ENCODE results near the gene MRPS34.

MRPS34 gene

DNA sequence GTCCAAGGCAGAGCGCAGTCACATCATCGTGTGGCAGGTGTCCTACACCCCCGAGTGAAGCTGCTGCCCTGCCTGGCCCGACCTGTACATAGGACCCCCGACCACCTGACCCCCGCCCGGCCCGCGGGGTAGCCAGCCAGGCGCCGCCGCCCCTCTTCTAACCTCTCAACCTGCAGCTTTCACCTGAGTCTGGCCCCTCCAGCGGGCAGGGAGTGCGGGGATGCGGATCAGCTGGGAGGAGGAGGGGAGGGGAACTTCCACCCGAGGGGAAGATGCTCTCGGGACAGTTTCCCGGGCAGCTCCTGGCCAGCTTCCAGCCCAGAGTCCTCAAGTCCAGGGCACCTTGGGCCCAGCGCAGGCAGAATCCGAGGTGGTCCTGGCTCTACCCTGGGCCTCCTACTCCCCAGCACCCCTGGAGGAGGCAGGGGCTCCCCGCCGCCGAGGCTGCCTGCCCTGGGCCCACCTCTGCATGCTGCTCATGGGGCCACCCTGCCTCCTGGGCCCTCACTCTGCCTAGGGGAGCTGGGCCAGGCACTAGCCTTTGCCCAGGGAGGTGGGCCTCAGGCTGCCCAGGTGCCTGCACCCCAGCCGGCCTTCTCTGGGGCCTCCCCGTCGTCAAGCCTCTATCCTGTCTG, 4.0 kb downstream of the MRPS34 start:
- no peak for DNase-seq

DNA sequence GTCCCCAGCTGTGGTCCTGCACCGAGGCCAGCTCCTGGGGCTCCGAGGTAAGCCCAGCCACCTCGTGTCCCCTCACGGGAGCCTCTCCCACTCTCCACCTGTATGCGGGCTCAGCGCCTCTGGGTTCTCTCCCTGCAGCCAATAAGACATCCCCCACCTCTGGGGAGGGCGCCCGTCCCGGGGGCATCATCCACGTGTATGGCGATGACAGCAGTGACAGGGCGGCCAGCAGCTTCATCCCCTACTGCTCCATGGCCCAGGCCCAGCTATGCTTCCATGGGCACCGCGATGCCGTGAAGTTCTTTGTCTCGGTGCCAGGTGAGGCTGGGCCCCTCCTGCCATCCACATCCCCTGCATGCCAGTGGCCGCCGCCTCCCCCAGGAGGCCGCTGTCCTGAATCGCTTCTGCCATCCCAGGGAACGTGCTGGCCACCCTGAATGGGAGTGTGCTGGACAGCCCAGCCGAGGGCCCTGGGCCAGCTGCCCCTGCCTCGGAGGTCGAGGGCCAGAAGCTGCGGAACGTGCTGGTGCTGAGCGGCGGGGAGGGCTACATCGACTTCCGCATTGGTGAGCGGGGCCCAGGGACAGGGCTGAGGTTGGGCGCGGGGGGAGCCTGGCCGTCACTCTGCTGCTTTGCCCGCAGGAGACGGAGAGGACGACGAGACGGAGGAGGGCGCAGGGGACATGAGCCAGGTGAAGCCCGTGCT, 4.7 kb downstream of the MRPS34 start:
- DNase-seq: no peak

DNA sequence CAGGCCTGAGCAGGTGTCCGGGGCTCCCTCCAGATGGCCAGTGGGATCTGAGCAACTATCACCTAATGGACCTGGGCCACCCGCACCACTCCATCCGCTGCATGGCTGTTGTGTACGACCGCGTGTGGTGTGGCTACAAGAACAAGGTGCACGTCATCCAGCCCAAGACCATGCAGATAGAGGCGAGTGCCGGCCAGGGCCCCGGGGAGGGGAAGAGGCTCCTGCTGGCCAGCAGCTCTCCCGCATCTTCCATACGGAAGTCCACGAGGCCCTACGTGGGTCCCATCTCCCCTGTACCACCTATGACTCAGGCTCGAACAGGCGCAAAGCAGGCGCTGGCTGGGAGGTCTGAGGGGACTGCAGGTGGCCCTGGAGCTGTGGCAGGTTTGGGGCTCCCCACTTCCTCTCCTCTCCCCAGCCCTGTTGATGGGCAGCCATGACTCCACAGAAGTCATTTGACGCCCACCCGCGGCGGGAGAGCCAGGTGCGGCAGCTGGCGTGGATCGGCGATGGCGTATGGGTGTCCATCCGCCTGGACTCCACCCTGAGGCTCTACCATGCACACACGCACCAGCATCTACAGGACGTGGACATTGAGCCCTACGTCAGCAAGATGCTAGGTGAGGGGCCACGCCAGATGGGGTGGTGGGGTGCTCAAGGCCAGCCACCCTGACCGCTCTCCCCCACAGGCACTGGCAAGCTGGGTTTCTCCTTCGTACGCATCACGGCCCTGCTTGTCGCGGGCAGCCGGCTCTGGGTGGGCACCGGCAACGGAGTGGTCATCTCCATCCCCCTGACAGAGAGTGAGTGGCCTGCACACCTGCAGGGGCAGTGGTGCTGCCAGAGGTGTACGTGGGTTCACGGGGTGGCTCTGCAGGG, 5.6 kb downstream of the MRPS34 start:
- DNase-seq: no peak

- DNase-seq: no peak
These were observed 6.2 kb downstream of the MRPS34 start for GRCh38 chr16:1766701-1767100.

- no peak for DNase-seq
These were observed 6.7 kb downstream of the MRPS34 start for GRCh38 chr16:1766231-1766630.

DNA sequence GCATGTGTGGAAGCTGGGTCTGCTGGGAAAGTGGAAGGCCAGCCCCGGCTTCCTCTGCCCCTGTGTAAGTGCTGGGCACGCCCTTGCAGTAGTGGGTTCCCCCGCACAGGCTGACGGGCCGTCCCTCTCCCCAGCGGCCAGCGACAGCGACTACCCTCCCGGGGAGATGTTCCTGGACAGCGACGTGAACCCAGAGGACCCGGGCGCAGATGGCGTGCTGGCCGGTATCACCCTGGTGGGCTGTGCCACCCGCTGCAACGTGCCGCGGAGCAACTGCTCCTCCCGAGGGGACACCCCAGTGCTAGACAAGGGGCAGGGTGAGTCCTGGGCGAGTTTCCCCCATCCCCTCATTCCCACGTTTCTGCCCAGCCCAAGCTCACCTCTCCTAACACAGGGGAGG, 7.1 kb downstream of the MRPS34 start:
- DNase-seq: no peak

GRCh38 chr16:1764971-1765370, 8.0 kb downstream of the MRPS34 start:
- DNase-seq: no peak

DNA sequence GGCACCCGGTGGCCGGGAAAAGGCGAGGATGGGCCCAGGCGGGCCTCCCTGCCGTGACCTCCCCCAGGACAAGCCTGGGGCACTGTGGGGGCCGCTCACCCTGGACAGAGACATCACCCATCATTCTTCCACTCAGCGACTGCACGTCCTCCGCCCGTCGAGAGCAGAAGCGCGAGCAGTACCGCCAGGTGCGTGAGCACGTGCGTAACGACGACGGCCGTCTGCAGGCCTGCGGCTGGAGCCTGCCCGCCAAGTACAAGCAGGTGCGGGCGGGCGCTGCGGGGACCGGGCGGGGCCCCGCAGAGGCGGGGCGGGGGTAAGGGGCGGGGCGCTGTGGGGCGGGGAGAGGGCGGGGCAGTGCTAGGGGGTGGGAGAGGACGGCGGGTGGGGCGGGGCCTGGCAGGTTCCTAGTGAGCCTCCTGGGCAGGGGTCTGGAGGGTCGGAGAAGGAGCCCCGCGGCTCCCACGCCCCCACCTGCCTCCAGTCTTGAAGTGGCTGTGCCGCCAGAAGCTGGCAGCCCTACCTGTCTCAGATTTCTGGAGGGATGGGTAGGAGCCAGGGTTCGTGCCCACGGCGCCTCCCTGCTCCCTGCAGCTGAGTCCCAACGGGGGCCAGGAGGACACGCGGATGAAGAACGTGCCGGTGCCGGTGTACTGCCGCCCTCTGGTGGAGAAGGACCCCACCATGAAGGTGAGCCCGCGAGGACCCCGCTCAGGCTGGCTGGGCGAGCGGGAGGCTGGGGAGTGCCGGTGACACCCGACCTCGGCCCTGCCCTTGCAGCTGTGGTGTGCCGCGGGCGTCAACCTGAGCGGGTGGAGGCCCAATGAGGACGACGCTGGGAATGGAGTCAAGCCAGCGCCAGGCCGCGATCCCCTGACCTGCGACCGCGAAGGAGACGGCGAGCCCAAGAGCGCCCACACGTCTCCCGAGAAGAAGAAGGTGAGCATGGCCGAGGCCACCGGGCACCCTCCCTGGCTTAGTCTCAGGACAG, 9.1 kb downstream of the MRPS34 start:
- DNase-seq: no peak

GRCh38 chr16:1762879-1763520, 9.9 kb downstream of the MRPS34 start:
- DNase-seq: no peak

DNA sequence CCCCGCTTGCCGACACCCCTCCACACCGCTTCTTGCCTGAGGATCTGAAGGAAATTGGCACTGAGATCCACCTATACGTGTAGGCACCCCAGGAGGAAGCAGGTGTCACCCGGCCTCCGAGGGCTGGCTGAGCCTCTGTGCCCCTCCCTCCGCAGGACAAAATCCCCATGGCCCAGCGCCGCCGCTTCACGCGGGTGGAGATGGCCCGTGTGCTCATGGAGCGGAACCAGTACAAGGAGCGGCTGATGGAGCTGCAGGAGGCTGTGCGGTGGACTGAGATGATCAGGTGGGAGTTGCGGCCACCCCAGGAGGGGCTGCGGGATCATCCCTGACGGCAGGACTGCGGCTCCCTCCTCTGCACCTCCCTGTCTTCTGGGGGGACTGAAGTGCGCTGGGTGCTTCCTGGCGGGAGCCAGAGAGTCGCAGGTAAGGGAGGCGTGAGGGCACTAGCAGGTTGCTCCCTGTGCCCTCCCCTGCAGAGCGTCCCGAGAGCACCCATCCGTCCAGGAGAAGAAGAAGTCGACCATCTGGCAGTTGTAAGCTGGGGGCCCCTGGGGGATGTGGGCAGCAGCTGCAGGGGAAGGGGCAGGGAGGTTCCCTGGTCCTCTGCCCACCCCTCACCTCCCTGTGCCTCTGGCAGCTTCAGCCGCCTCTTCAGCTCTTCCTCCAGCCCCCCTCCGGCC, 10.6 kb downstream of the MRPS34 start:
- DNase-seq: no peak

DNA sequence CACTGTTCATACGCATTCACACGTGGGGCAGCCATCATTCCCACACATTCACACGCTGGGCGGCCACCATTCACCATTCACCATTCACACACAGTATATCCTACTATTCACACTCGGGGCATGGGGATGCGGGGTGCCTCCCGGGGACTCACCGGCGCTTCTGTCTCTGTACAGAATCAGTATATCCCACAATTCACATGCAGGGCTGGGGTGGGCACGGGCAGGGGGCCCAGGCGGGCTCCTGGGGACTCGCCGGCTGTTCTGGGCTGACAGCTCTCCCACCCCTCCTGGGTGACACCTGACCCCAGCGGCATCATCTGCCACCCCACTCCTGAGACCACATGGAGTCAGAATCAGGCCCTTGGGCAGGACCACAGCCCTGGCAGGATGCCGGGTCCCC, 11.2 kb downstream of the MRPS34 start:
- no peak for DNase-seq

DNA sequence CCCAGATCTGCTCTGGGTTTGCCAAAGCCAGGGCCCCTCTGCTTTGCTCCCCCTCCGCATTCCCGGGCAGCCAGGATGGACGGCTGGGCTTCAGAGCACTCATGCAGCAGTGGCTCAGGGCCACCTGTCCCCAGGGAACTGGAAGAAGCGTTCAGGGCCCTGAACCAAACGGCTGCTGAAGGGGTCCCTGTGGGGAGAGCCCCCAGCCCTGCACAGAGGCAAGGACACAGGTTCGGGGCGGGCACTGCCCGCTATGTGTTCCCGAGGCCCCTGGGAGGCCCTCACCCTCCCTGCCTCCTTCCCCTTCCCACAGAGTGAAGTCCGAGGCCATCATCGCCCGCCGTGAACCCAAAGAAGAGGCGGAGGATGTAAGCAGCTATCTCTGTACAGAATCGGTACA, 12.0 kb downstream of the MRPS34 start:
- no peak for DNase-seq

GRCh38 chr16:1759511-1759910, 13.4 kb downstream of the MRPS34 start:
- no peak for DNase-seq

DNA sequence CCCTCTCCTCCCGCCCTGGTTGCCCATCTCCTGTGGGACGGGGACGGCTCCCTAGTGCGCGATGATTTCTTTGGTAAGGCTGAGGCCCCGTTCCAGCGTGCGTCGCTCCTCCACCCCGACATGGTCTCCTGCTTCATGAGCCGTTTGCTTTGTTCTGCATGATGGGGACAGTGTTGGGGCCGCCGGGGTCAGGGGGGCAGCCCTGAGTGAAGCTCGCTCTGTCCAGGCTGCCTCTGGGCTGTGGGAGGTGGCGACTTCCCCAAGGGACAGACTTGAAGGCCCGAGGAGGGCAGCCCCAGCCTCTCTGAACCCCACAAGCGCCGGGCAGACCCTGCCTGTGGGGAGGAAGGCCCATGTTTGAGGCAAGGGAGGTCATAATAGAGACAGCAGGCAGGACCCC, 14.0 kb downstream of the MRPS34 start:
- no peak for DNase-seq

- no peak for DNase-seq
These were observed 15.0 kb downstream of the MRPS34 start for GRCh38 chr16:1757714-1758461.

DNA sequence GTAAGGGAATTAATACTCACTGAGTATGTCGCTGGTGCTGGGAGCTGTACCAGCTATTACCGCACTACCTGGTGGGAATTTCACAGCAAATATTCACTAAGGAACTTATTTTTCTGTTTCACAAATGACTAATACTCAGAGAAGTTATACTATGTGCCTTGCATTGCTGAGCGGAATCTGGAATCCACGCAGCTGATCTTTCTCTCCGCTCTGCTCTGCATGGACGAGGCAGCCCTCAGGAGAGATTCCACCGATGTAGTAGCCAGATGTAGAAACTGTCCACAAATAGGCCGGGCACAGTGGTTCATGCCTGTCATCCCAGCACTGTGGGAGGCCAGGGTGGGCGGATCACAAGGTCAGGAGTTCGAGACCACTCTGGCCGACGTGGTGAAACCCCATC, 18.7 kb downstream of the MRPS34 start:
- DNase-seq: no peak

DNA sequence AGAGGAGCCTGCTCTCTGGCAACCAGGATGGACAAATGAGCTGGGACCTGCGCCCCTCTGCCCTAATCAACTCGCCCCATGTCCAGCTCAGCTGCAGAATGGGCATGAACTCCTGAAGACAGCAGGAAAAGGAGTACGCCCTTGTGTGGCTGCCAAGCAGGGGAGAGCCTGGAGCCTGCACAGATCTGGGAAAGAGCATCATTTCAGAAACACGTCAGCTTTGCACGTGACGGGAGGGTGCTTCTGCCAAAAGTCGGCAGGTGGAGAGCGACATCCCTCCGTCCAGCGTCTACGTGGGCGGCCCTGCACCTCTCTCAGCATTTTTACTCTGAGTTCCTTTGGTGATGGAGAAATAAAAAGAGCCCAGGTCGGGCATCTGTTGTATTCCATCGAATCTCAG, 20.1 kb downstream of the MRPS34 start:
- DNase-seq: no peak

GRCh38 chr16:1751946-1752345, 21.0 kb downstream of the MRPS34 start:
- DNase-seq: no peak

- DNase-seq: no peak
These were observed 23.5 kb downstream of the MRPS34 start for GRCh38 chr16:1749152-1750117.

DNA sequence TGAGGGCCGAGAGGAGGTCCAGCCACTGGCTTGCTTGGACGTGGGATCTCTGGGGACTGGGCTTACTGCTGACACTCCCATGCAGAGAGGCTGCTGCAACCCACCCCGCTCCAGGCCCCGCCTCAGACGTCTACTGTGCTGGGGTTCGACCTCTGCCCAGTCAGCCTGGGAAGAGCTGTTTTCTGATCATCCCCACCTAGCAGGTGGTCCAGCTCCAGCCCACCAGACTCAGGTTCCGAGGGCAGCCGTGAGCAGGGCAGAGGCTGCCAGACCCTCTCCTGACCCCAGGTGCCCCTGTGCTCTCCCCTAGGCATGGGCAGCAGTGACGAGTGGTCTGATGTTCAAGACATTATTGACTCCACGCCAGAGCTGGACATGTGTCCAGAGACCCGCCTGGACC, 25.0 kb downstream of the MRPS34 start:
- DNase-seq: no peak

All from DMS79 (cell line).